GM18520 (cell line): ENCODE data around the gene MPI.
"Not testable (repeated sequence)": the region's sequence is repeated elsewhere in the genome, so short reads cannot be mapped to it uniquely, and the experiment has no call there.

Source experiments
- ATAC-seq: cut with Tn5 transposase; IDR thresholded peaks from one replicate; pipeline ENCODE4 v1.9.1; 2021; ENCODE audit not compliant: unreplicated experiment

Gene MPI

GRCh38 chr15:74863239-74864056, 26.4 kb upstream of the MPI start:
- ATAC-seq: no peak

- no peak for ATAC-seq
Measured at GRCh38 chr15:74864296-74864695, 25.5 kb upstream of the MPI start.

GRCh38 chr15:74865316-74865715, 24.5 kb upstream of the MPI start:
- ATAC-seq: no peak

GRCh38 chr15:74866090-74866489, 23.8 kb upstream of the MPI start:
- no peak for ATAC-seq

DNA sequence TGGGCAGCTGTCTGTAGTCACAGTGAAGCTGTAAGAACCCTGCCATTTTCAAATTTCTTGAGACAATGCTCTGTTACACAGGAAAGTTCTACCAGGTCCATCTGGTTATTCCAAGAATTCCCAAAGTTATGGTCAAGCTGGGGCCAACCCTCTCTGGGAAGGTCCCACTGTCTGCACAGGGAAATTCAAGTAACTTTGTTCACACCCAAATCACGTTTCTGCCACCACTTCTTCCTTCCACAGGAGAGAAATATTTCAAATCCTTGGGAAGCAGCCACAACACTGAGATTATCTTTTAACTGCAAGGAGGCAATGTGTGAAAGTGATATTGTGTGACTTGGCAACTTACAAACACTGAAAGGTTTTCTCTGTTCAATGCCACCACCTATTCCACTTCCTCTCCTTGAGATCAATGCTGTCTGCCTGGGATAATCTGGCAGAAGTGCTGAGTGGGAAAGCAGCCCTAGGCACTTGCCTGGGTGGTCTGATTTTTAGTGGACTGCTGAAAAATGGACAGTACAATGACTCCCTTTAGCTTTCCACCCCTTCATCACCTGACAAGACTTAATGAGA, 22.3 kb upstream of the MPI start:
- ATAC-seq: no peak

- ATAC-seq: no peak
Measured at GRCh38 chr15:74868059-74868458, 21.8 kb upstream of the MPI start.

DNA sequence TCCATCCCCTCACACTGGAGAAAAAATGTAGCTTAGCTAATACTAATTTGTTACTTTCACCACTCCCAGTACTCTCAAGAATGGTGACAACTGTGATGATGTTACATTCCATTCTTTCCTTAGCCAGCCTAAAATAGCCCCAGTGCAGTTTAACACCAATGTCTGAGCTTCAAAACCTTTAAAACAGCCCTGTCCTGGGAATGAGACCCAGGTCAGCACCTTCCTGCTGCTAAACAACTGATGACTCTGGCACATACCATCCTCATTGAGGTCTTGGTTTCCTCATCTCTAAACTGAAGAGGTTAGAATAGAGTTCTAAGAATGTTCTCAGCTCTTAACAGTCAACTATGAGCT, 20.5 kb upstream of the MPI start:
- ATAC-seq: no peak

DNA sequence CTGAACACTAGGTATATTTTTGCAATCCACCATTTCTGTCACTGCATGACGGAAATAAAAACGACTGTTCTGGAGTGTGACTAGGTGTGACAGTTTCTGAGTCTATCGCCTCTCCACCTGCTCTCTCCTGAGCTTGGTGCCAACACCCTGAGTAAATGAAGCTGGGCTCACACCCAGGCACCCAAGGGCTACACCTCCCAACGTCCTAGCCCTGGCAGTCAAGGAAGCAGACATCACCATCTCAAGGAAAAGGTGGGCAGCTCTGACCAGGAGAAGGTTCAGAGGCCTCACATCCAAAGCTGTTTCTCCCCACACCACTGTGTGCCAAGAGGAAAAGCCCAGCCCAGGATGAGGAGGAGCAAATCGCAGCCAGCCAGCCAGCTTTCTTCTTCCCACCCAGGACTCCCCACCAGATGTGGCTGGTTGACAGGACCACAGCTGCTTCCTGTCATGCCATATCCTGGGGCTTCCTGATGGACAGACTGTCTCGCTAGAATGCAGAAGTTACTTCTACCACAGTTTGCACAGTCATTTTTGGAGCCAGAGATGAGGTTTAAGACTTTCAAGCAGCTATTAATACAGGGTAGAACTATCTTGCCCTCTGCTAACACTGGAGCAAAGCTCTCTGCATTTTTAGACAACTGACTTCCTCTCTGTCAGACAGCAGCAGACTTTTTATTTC, 20.0 kb upstream of the MPI start:
- peak; percentile 36 for ATAC-seq

DNA sequence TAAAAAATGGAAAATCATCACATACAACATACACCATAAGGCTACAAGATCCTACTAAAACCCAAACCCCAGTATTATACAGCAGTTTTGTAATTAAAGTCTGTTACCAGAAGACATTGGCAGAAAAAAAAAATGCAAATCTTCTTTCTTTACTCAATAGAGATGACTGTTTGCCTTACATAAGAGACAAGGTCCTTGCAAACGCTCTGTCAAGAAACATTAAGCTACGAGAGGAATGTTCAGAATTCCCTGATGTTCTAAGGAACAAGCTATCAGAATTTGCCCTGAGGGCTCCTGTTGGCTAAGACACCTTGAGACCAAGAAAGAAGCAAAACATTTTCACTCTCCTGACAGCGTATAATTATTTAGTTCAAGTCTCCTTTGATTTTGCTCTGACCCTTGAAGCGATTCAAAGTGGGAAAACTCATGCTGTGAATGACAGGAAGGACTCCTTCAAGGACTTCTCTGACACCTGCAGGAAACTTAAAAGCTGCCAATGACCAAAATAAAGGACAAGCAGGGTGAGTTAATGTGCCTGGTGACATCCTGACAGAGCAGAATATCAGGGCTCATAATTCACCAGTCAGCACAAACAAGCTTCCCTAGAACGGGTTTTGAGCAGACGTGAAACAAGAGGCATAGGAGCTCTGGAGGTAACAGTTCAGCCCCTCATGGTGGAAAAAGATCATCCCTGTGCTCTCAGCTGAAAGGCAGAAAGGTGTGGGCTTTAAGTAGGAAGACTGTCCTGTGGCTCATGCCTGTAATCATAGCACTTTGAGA, 19.2 kb upstream of the MPI start:
- no peak for ATAC-seq

- ATAC-seq: no peak
Measured at GRCh38 chr15:74872702-74873035, 17.2 kb upstream of the MPI start.

DNA sequence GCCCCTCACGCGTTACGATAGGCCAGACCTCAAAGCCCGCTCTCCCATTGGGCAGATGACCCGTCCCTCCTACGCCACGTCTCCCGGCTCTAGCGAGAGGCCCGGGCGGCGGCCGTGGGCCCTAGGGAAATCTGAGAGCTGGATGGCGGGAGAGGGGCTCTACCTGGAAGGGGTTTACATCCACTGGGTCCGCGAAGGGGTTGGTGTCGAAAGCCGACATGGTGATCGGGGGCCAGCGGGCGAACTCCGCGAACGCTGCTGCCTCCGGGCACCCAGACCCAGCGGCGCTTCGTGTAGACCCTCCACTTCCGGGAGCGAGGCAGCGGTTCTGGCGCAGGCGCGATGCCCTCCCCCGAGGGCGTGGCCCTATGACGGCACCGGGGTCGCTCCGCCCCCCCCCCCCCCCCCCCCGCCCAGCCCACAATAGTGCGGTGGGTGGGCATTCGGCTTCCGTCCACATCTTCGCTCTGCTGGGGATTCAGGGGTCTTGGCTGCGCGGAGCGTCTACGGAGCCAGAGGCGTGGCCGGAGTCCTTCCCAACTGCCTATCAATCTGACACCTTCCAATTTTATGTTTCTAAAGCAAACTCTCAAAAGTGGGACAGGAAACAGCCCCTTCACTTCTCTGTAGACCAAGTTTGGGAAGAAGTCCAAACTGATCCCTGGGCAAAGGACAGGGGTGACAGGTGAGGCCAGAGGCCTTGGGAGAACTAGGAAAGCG, 16.6 kb upstream of the MPI start, which contains the start of gene SCAMP2:
TSS of gene SCAMP2 (minus strand) at position 330 of the 720 bp plus-strand sequence. CDS start at position 220, 110 bp downstream.
- peak; percentile 61 for ATAC-seq

GRCh38 chr15:74873756-74874424, 16.0 kb upstream of the MPI start:
- ATAC-seq: no peak

DNA sequence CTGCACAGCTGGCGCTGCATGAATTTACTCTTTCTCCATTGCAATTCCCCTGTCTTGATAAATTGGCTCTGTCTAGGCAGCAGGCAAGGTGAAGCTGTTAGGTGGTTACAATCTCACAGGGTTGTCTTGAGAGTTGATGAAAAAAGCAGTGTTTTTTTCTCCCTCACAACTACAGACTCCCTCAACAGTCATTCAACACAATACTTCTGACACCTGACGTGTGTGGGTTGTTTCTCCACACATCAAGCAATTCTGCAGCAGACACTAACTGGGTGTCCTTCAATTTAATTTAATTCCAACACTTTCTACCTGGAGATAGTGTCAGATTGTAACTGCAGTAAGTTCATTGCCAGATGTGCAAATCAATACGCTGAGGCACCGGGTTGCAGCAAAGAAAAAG, 11.6 kb upstream of the MPI start:
- no peak for ATAC-seq

- ATAC-seq: no peak
Measured at GRCh38 chr15:74882528-74882927, 7.3 kb upstream of the MPI start.

GRCh38 chr15:74884428-74885223, 5.2 kb upstream of the MPI start:
- no peak for ATAC-seq

- no peak for ATAC-seq
Measured at GRCh38 chr15:74885461-74885860, 4.4 kb upstream of the MPI start.

GRCh38 chr15:74887537-74888193, 2.2 kb upstream of the MPI start:
- ATAC-seq: not testable (repeated sequence)

DNA sequence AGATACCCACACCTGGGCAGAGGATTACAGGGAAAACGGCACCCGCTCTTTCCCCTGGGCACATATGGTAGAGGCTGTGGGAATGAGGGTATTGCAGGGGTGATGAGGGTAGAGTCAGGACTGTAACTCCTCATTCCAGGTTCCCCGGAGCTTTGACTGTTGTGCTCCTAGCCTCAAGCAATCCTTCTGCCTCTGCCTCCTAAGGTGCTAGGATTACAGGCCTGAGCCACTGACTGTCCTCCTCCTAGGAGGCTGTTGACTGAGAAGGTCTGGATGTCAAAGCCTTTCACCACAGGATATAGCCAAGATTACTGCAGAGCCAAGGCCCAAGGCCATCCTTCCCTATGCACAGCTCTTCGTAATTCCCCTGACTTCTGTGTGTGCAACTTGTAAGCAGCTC, 1.1 kb upstream of the MPI start:
- no peak for ATAC-seq

DNA sequence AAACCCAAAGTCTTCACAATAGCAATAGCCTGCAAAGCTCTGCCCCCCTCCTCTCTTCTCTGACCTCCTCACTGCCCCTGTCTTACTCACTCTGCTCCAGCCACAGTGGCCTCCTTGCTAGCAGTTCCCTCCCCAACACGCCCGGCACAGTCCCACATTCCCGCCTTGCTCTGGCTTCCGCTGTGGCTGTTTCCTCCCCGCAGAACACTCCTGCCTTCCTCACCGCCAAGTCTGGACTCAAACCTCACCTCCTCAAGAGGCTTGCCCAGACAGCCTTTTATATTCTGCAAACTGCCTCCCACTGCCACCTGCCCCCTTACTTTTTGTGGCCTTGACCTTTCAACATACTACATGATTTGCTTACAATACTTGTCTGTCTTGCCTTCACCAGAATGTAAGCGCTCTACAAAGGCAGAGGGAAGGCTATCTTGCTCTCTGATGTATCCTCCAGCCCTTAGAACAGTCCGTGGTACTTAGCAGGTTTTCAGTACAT, 406 bp upstream of the MPI start:
- no peak for ATAC-seq
